CD14-positive monocyte (primary cell): ENCODE measurements around the gene FNIP2. TPM values are rescaled to one million over a fixed set of nuclear protein-coding genes. Genes with fewer than 3 reads are reported as not detected.

Experiments used
- DNase-seq, 3 donors: peaks; one replicate each; pipeline ENCODE4 v3.0.0-alpha.2; 2011 to 2022
- H2AFZ ChIP-seq: 2 replicates; pipeline ENCODE4 v1.6.0; 2012; ENCODE audit warnings: mild to moderate bottlenecking, low read depth, low read length, inconsistent platforms; ENCODE audit not compliant: insufficient read depth, poor library complexity, severe bottlenecking
- H3K27ac ChIP-seq, 2 donors: 1 replicate in 1 of 2; 2 replicates in 1 of 2; pipeline ENCODE4 v1.5.1; 2012 to 2013; ENCODE audit warnings: low read length in 2 of 2, control low read depth in 1 of 2, inconsistent platforms in 1 of 2, low read depth in 1 of 2, mild to moderate bottlenecking in 1 of 2
- H3K27me3 ChIP-seq, 2 donors: one replicate each; pipeline versions ENCODE4 v1.6.0 to v1.6.1; 2011 to 2013; ENCODE audit warnings: low read length in 2 of 2; ENCODE audit not compliant: control insufficient read depth in 2 of 2, insufficient read depth in 2 of 2
- H3K36me3 ChIP-seq, 2 donors: replicated peaks in 1 of 2; 1 replicate in 1 of 2; 2 replicates in 1 of 2; pipeline versions ENCODE4 v1.5.1 to v1.6.1; 2012 to 2013; ENCODE audit warnings: low read length in 2 of 2, control low read depth in 1 of 2, inconsistent platforms in 1 of 2, mild to moderate bottlenecking in 1 of 2; ENCODE audit not compliant: insufficient read depth in 2 of 2, control insufficient read depth in 1 of 2
- H3K4me1 ChIP-seq, 2 donors: 1 replicate in 1 of 2; 2 replicates in 1 of 2; pipeline versions ENCODE4 v1.5.1 to v1.6.1; 2012 to 2013; ENCODE audit warnings: low read length in 2 of 2, control low read depth in 1 of 2, inconsistent platforms in 1 of 2, mild to moderate bottlenecking in 1 of 2, moderate library complexity in 1 of 2; ENCODE audit not compliant: insufficient read depth in 2 of 2, control insufficient read depth in 1 of 2
- H3K4me2 ChIP-seq: replicated peaks from 2 replicates; pipeline ENCODE3; 2012; ENCODE audit warnings: low read length, moderate library complexity, mild to moderate bottlenecking; ENCODE audit not compliant: poor library complexity, severe bottlenecking; ENCODE audit errors: extremely low read depth
- H3K4me3 ChIP-seq, 3 experiments: fragments of 200-600 bp in 1 of 3; sonication (generic) in 1 of 3; replicated peaks in 1 of 3; 1 replicate in 2 of 3; 2 replicates in 1 of 3; pipeline ENCODE4 v1.5.1; 2011 to 2013; ENCODE audit warnings: low read length in 3 of 3, mild to moderate bottlenecking in 3 of 3, control low read depth in 2 of 3, low read depth in 2 of 3, inconsistent platforms in 1 of 3, moderate library complexity in 1 of 3
- H3K79me2 ChIP-seq: 2 replicates; pipeline ENCODE4 v1.6.0; 2012; ENCODE audit warnings: mild to moderate bottlenecking, control low read depth, inconsistent platforms, low read length, moderate library complexity; ENCODE audit not compliant: insufficient read depth
- H3K9ac ChIP-seq: 2 replicates; pipeline ENCODE4 v1.6.0; 2017; ENCODE audit warnings: low read length, mild to moderate bottlenecking; ENCODE audit not compliant: insufficient read depth, poor library complexity, severe bottlenecking
- H3K9me3 ChIP-seq, 2 donors: replicated peaks in 1 of 2; 1 replicate in 1 of 2; 2 replicates in 1 of 2; pipeline versions ENCODE4 v1.5.1 to v1.6.1; 2012 to 2013; ENCODE audit warnings: low read length in 2 of 2, control low read depth in 1 of 2; ENCODE audit not compliant: control insufficient read depth in 1 of 2, insufficient read depth in 1 of 2
- H4K20me1 ChIP-seq: 2 replicates; pipeline ENCODE4 v1.6.0; 2012; ENCODE audit warnings: mild to moderate bottlenecking, low read length, control low read depth, moderate library complexity; ENCODE audit not compliant: insufficient read depth
- H3K27ac Mint-ChIP-seq, 7 donors: one replicate each; pipeline ENCODE4 v1.8.0; 2020; ENCODE audit warnings: mild to moderate bottlenecking in 7 of 7, mixed read lengths in 7 of 7, moderate library complexity in 6 of 7, inconsistent platforms in 2 of 7
- H3K27me3 Mint-ChIP-seq, 3 donors: one replicate each; pipeline ENCODE4 v1.8.0; 2021 to 2022; ENCODE audit warnings: low read depth in 3 of 3, mild to moderate bottlenecking in 3 of 3, mixed read lengths in 3 of 3, moderate library complexity in 3 of 3, inconsistent platforms in 1 of 3
- H3K36me3 Mint-ChIP-seq, 2 donors: one replicate each; pipeline ENCODE4 v1.8.0; 2020; ENCODE audit warnings: mixed read lengths in 2 of 2, inconsistent platforms in 1 of 2, mild to moderate bottlenecking in 1 of 2
- H3K4me1 Mint-ChIP-seq: one replicate; pipeline ENCODE4 v1.8.0; 2020; ENCODE audit warnings: mild to moderate bottlenecking, mixed read lengths
- H3K4me3 Mint-ChIP-seq, 2 donors: one replicate each; pipeline ENCODE4 v1.8.0; 2020; ENCODE audit warnings: mild to moderate bottlenecking in 2 of 2, mixed read lengths in 2 of 2, moderate library complexity in 1 of 2
- H3K9me3 Mint-ChIP-seq, 7 donors: one replicate each; pipeline ENCODE4 v1.8.0; 2020 to 2022; ENCODE audit warnings: mixed read lengths in 7 of 7, mild to moderate bottlenecking in 6 of 7, moderate library complexity in 6 of 7, inconsistent platforms in 2 of 7
- WGBS: methylation state at CpG from one replicate; pipeline ENCODE4 v1.1.5; 2013; ENCODE audit warnings: missing lambda C conversion rate; ENCODE audit not compliant: insufficient coverage; 5-methylcytosine and 5-hydroxymethylcytosine counted together
- intact Hi-C, 2 donors: fragments of 100-400 bp; cut with micrococcal nuclease; formaldehyde crosslinking; loops; one replicate each; pipeline versions ENCODE4 v1.15.0 to v1.15.1; 2023
- polyA plus RNA-seq, 3 donors: library from polyadenylated mRNA; depleted of rRNA in 1 of 3; unstranded in 2 of 3; stranded (reverse) in 1 of 3; fragments of 300-500 nt in 2 of 3; fragments of >200 nt in 1 of 3; fragmentation: Illumina TruSeq in 2 of 3; gene quantifications; 1 replicate in 2 of 3; 2 replicates in 1 of 3; pipeline ENCODE4 v1.2.3, GENCODE V29; 2012 to 2021
- TF ChIP-seq, protein P1 (sequence below): fragments of 200-600 bp; IDR thresholded peaks from one replicate; pipeline ENCODE4 v1.8.0; 2022; ENCODE audit warnings: antibody characterized with exemption, mild to moderate bottlenecking

The FNIP2 gene
- polyA plus RNA-seq, 3 donors = 3.5 to 7.7 (median 5.7) TPM

GRCh38 chr4:158860856-158861255 is 92.0 kb downstream of the FNIP2 start:
- no peak for DNase-seq
- no peak overlapping the region for H3K4me3 ChIP-seq
- H3K36me3 ChIP-seq = peaks cover 49 to 78% of the 10 kb centered on the region in 2 donors
- no peaks in the 10 kb centered on the region for H3K27me3 ChIP-seq
- Mint-ChIP-seq H3K9me3 (no peaks in the 10 kb centered on the region), H3K4me3 (no peak overlapping the region), H3K27me3 (no peaks in the 10 kb centered on the region), H3K27ac (peak overlapping the region in 1 of 7 donors; percentile 25), H3K4me1 (peaks cover 10% of the 10 kb centered on the region), H3K36me3 (peaks cover 58 to 64% of the 10 kb centered on the region in 2 donors)
- H3K9me3 ChIP-seq = no peaks in the 10 kb centered on the region
- H3K4me2 ChIP-seq = no peak overlapping the region
- no CpG with 5 or more reads among the region's 5 CpGs for WGBS
- TF ChIP-seq, protein P1, sequence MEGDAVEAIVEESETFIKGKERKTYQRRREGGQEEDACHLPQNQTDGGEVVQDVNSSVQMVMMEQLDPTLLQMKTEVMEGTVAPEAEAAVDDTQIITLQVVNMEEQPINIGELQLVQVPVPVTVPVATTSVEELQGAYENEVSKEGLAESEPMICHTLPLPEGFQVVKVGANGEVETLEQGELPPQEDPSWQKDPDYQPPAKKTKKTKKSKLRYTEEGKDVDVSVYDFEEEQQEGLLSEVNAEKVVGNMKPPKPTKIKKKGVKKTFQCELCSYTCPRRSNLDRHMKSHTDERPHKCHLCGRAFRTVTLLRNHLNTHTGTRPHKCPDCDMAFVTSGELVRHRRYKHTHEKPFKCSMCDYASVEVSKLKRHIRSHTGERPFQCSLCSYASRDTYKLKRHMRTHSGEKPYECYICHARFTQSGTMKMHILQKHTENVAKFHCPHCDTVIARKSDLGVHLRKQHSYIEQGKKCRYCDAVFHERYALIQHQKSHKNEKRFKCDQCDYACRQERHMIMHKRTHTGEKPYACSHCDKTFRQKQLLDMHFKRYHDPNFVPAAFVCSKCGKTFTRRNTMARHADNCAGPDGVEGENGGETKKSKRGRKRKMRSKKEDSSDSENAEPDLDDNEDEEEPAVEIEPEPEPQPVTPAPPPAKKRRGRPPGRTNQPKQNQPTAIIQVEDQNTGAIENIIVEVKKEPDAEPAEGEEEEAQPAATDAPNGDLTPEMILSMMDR = no peak
- H2AFZ ChIP-seq = no peak overlapping the region
- no peaks in the 10 kb centered on the region for H3K79me2 ChIP-seq
- H3K9ac ChIP-seq = no peak overlapping the region
- H3K4me1 ChIP-seq = peaks cover 0 to 8% of the 10 kb centered on the region in 2 donors
- intact Hi-C loops = no loop called here
- no peak overlapping the region for H3K27ac ChIP-seq
- H4K20me1 ChIP-seq = no peaks in the 10 kb centered on the region

DNA sequence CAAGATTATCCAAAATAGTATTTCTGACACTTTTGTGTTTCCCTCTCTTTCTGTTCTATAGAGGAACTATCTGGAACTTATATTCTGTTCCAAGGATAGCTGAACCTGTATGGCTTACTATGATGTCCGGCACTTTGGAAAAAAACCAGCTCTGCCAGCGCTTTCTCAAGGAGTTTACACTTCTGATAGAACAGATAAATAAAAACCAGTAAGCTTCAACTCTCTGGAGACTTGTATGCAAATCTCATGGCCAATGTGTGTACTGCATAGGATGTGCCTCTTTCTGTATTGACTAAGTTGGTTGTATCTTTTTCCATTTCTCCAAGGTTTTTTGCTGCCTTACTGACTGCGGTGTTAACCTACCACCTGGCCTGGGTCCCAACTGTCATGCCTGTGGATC is 92.5 kb downstream of the FNIP2 start:
- DNase-seq = no peak
- Mint-ChIP-seq H3K4me1 (peaks cover 10% of the 10 kb centered on the region), H3K9me3 (no peaks in the 10 kb centered on the region), H3K27me3 (no peaks in the 10 kb centered on the region), H3K27ac (no peak overlapping the region), H3K4me3 (no peak overlapping the region), H3K36me3 (peaks cover 58 to 64% of the 10 kb centered on the region in 2 donors)
- WGBS = 94% methylated on average over 3 of the region's 3 CpGs
- Histone ChIP-seq H3K4me2 (no peak overlapping the region), H3K27me3 (no peaks in the 10 kb centered on the region), H3K79me2 (no peaks in the 10 kb centered on the region), H3K27ac (no peak overlapping the region), H3K9me3 (no peaks in the 10 kb centered on the region), H4K20me1 (no peaks in the 10 kb centered on the region), H3K4me3 (no peak overlapping the region), H2AFZ (no peak overlapping the region), H3K36me3 (peaks cover 49 to 81% of the 10 kb centered on the region in 2 donors), H3K9ac (no peak overlapping the region), H3K4me1 (peaks cover 0 to 8% of the 10 kb centered on the region in 2 donors)
- TF ChIP-seq, protein P1 = no peak
- intact Hi-C loops = no loop called here
